Rectal smooth muscle tissue (tissue), 1 donor: ENCODE data around the gene COIL.

ENCODE experiments used
- H3K27ac ChIP-seq: one replicate; pipeline ENCODE4 v1.7.0; 2013; ENCODE audit warnings: low read depth, low read length, inconsistent platforms
- H3K27me3 ChIP-seq: one replicate; pipeline ENCODE4 v1.7.0; 2013; ENCODE audit warnings: low read length; ENCODE audit not compliant: control insufficient read depth, insufficient read depth
- H3K36me3 ChIP-seq: one replicate; pipeline ENCODE4 v1.7.0; 2013; ENCODE audit warnings: low read length; ENCODE audit not compliant: control insufficient read depth, insufficient read depth
- H3K4me1 ChIP-seq: one replicate; pipeline ENCODE4 v1.7.0; 2013; ENCODE audit warnings: low read length; ENCODE audit not compliant: control insufficient read depth, insufficient read depth
- H3K4me3 ChIP-seq: one replicate; pipeline ENCODE4 v1.7.0; 2013; ENCODE audit warnings: low read length
- H3K9ac ChIP-seq: one replicate; pipeline ENCODE4 v1.7.0; 2013; ENCODE audit warnings: low read length

Gene COIL

DNA sequence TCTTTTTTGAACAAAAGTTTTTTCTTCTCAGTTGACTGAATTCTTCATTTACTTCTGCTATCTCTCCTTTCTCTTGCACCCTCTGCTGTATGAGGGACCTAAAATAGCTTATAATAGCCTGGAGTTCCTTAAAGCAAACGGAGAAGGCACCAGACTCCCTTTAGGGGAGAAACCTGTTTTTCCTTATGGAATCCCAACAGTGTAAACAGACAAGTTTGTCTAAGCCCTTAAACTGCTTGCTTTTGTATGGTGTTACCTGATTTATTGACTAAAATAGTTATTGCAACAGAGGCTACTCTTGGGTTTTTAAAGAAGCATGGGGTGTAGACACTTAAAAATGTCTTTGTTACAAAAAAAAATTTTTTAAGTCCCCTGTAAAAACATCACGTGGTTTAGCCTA is 34.1 kb downstream of the COIL start:
- Histone ChIP-seq H3K27ac (no peak overlapping the region), H3K27me3 (no peaks in the 10 kb centered on the region), H3K4me3 (no peak overlapping the region), H3K9ac (no peak overlapping the region), H3K36me3 (no peaks in the 10 kb centered on the region), H3K4me1 (no peaks in the 10 kb centered on the region)

DNA sequence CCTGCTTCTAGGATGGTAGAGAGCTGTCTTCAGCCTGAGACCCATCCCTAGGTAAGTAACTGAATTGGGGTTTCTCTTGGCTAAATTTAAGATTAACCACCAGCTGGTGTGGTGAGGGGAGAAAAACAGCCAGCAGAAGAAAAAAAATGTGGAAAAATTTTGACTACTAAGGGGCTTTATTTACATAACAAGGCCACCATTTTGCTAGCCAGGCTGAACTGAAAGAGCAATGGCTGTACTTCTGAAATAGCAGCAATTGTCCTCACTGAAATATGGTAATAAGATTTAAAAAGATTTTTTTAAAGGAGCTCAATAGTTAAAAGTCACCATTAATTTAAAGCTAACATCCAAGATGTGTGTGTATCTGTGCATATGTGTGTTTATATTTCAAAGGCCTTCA is 34.6 kb downstream of the COIL start:
- Histone ChIP-seq H3K27me3 (no peaks in the 10 kb centered on the region), H3K4me1 (no peaks in the 10 kb centered on the region), H3K36me3 (no peaks in the 10 kb centered on the region), H3K27ac (no peak overlapping the region), H3K9ac (no peak overlapping the region), H3K4me3 (no peak overlapping the region)

DNA sequence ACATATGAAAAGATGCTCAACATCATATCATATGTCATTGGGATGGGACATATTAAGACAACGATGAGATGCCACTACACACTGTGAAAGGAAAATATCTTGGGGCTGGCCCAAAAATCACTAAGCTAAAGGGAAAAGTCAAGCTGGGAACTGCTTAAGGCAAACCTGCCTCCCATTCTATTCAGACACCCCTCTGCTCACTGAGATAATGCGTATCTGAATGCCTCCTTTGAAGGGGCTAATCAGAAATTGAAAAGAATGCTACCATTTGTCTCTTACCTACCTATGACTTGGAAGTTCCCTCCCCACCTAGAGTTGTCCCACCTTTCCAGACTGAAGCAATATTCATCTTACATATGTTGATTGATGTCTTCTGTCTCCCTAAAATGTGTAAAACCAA is 35.8 kb downstream of the COIL start:
- H3K4me1 ChIP-seq = no peaks in the 10 kb centered on the region

DNA sequence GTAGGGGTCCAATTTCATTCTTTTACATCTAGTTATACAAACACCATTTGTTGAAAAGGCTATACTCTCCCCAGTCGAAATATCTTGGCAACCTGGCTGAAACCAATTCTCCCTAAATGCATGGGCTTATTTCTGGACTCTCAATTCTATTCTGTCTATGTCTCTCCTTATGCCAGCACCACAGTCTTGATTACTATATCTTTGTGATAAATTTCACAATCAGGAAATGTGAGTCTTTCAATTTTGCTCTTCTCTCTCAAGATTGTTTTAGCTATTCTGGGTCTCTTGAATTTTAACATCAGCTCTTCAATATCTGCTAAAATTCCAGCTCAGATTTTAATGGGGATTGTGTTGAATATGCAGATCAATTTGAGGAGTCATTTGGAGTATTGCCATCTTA is 41.1 kb downstream of the COIL start:
- H3K9ac ChIP-seq = no peak overlapping the region
- no peaks in the 10 kb centered on the region for H3K36me3 ChIP-seq
- H3K27ac ChIP-seq = no peak overlapping the region
- no peak overlapping the region for H3K4me3 ChIP-seq
- peaks cover 5% of the 10 kb centered on the region for H3K4me1 ChIP-seq
- H3K27me3 ChIP-seq = no peaks in the 10 kb centered on the region

More for the DNA sequence above, 35.8 kb downstream of the COIL start:
- Histone ChIP-seq H3K27me3 (no peaks in the 10 kb centered on the region), H3K27ac (no peak overlapping the region), H3K9ac (no peak overlapping the region), H3K36me3 (no peaks in the 10 kb centered on the region), H3K4me3 (no peak overlapping the region)

DNA sequence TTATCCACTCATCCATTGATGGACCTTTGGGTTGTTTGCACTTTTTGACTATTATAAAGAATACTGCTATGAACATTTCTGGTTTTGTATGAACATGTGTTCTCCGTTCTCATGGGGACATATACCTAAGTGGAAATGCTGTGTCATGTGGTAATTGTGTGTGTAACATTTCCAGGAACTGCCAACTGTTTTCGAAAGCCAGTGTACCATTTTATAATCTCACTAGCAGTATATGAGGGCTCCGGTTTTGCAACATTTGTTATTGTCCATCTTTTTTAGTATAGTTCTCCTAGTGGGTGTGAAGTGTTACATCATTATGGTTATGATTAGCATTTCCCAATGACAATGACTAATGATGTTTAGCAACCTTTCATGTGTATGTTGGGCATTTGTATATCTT is 41.9 kb downstream of the COIL start:
- H3K4me3 ChIP-seq = no peak overlapping the region
- H3K36me3 ChIP-seq = no peaks in the 10 kb centered on the region
- H3K27me3 ChIP-seq = no peaks in the 10 kb centered on the region
- H3K9ac ChIP-seq = no peak overlapping the region
- peaks cover 5% of the 10 kb centered on the region for H3K4me1 ChIP-seq
- H3K27ac ChIP-seq = no peak overlapping the region

DNA sequence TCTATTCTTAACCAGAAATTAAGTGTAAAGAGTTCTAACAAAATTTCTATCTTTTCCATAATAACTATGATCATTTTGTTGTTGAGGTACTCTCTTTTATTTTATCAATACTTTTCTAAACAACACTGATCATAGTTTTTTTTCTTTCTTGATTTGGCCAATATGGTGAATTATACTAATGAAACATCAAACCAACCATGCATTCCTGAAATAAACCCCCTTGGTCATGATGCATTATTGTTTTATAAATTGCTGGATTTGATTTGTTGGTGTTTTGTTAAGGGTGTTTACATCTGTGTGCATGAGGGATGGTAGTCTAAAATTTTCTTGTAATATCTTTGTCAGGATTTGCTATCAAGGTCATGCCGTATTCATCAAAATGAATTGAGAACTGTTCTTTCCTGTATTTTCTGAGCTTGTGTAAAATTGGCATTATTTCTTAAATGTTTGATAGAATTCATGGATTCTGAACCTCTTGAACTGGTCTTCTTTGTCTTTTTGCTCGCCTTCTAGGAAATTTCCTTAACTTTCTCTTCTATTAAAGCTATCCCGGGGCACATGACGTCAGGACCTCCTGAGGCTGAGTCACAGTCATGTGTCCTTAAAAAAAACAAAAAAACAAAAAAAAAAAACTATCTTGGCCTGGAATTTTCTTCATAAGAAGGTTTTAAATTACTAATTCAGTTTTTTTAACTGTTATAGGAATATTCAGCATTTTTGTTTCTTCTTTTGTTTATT is 43.1 kb downstream of the COIL start:
- no peaks in the 10 kb centered on the region for H3K27me3 ChIP-seq
- H3K9ac ChIP-seq = no peak overlapping the region
- H3K4me1 ChIP-seq = peaks cover 5% of the 10 kb centered on the region
- H3K36me3 ChIP-seq = no peaks in the 10 kb centered on the region
- no peak overlapping the region for H3K27ac ChIP-seq
- no peak overlapping the region for H3K4me3 ChIP-seq

DNA sequence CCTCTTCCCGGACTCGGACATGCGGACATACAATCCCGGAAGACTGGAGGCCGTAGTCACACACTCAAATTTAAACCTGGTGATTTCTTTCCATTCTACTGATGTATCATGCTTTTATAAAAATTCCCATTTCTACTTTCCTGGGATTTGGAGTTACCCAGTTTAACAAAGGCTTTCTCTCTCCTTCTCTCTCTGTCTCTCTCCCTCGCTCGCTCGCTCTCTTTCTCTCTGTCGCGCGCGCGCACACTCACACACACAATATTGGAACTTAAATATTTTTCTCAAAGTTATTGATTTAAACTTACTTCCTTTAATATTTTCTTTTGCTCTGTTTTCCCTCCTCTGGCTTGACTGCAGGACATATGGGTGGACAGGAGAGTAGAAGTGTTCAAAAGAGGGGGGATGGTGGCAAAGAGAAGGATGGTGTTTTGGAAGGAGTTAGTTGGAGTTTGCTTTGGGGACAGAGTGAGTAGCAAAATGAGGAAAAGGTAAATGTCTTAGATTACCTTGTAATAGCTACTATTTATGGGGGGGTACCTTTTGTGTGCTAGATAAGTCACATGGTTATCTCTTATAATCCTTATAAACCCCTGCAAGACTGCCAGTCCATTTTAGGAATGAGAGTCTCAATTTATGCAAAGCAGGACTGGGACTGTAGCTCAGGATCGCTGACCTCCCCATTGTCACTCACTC is 46.1 kb downstream of the COIL start:
- H3K27me3 ChIP-seq = no peaks in the 10 kb centered on the region
- H3K4me1 ChIP-seq = peaks cover 5% of the 10 kb centered on the region
- H3K4me3 ChIP-seq = peak overlapping the region; percentile 97
- H3K36me3 ChIP-seq = no peaks in the 10 kb centered on the region
- H3K27ac ChIP-seq = peak overlapping the region; percentile 81
- no peak overlapping the region for H3K9ac ChIP-seq

DNA sequence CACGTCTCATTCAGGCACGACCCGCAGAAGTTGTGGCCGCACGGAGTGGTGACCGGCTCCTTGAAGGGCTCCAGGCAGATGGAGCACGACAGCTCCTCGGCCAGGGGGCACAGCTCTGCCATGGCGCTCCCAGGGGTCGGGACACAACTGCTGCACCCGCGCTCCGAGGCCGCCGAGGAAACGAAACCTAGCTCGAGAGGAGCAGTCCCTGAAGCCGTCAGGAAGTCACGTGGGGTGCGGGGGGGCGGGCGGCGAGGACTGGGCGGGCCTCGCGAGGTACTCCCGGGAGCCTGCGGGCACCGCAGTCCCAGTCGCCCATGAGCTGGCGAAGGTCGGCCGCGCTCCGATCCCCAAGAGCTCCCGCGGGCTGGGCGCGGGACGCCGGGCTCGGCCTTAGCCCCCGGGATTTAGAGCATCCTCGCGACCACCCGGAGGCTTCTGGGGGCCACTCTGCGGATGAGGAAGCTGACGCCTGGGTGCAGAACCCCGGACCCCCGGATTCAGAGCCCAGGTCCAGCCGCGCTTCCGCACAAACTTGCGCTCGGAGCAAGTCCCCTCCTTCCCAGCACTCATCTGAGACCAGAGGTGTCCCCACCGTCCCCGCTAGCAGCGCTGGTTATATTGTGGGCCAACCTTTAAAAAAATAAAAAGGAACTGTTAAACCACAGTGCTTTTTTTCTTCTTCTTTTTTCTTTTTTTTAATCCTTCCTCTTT is 46.8 kb downstream of the COIL start, which contains the start of gene TRIM25:
TRIM25 (minus strand) TSS at position 183 of the 714 bp plus-strand sequence; CDS start at position 122, 61 bp downstream.
- H3K27me3 ChIP-seq = no peaks in the 10 kb centered on the region
- peaks cover 5% of the 10 kb centered on the region for H3K4me1 ChIP-seq
- H3K9ac ChIP-seq = peak within 1 kb of the TSS; percentile 69
- peak within 1 kb of the TSS; percentile 81 for H3K27ac ChIP-seq
- no peaks in the 10 kb centered on the region for H3K36me3 ChIP-seq
- peak within 1 kb of the TSS; percentile 97 for H3K4me3 ChIP-seq

DNA sequence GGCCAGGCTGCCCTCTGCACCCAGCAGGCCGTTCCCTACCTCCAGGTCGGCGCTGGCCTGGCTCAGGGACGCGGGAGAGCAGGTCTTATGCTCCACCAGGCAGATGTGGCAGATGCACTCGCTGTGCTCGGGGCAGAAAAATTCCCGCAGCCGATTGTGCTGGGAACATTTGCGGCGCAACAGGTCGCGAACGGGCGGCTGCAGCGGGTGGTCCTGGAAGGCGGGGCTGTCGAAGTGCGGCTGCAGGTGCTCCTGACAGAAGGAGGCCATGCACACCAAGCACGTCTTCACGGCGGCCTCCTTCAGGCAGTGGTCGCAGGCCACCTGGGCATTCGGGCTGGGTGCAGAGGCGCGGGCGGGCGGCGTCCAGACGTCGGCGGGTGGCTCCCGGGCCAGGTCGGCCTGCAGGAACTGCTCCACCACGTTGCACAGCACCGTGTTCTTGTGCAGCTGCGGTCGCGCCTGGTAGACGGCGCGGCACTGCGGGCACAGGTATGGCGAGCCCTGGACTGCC is 47.4 kb downstream of the COIL start:
- peak overlapping the region; percentile 97 for H3K4me3 ChIP-seq
- H3K36me3 ChIP-seq = no peaks in the 10 kb centered on the region
- peaks cover 5% of the 10 kb centered on the region for H3K4me1 ChIP-seq
- no peaks in the 10 kb centered on the region for H3K27me3 ChIP-seq
- peak overlapping the region; percentile 34 for H3K9ac ChIP-seq
- H3K27ac ChIP-seq = peak overlapping the region; percentile 65

DNA sequence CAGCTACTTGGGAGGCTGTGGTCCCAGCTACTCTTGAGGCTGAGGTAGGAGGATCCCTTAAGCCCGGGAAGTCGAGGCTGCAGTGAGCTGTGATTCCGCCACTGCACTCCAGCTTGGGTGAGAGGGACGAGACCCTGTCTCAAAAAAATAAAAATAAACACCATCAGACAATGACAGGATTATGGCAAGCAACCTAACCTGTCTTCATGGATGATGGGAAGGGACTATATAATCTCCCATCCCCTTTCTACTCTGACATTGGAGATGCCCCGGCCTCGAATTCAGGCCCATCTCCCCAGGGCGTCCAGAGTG is 47.9 kb downstream of the COIL start:
- Histone ChIP-seq H3K4me1 (peaks cover 5% of the 10 kb centered on the region), H3K9ac (no peak overlapping the region), H3K4me3 (peak overlapping the region; percentile 97), H3K27ac (peak overlapping the region; percentile 65), H3K36me3 (no peaks in the 10 kb centered on the region), H3K27me3 (no peaks in the 10 kb centered on the region)

DNA sequence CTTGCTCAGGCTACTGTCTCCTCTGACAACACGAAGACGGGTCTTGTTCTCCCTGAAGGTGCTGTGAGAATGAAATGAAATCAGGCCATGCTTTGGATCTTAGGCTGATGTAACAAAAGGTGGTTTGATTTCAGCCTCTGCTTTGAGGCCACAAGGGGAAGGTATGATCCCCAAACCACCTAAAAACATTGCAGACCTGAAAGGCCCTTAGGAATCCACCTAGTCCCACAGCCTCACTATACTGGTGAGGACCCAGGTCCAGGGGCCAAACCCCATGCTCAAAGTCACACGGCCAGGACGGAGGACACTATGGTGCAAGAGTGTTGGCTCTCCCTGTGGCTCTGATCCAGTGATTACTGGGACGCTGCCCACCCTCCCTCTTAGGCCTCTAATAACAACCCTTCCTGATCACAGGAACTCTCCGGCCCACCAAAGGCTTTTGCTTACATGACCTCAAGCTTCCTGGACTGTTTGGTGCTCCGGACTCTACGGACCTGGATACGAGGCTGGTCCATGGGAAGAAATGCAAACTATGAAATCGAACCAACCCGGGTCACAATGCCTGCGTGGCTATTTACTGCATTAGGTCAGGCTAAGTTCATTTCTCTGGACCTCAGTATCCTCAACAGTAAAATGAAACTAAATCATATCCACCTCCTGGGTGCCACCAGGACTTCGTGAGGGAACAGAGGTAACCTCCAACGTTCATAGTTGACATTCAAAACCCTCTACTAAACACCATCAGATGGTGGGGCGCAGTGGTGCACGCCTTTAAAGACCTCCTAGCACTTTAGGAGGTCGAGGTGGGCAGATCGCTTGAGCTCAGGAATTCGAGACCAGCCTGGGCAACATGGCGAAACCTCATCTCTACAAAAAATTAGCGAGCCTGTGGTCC is 48.5 kb downstream of the COIL start:
- H3K36me3 ChIP-seq = no peaks in the 10 kb centered on the region
- peaks cover 5% of the 10 kb centered on the region for H3K4me1 ChIP-seq
- no peak overlapping the region for H3K9ac ChIP-seq
- H3K27me3 ChIP-seq = no peaks in the 10 kb centered on the region
- peak overlapping the region; percentile 97 for H3K4me3 ChIP-seq
- H3K27ac ChIP-seq = no peak overlapping the region
